H54 (cell line): ENCODE measurements around the gene FANCC.
"Not testable (repeated sequence)": the region's sequence is repeated elsewhere in the genome, so short reads cannot be mapped to it uniquely, and the experiment has no call there.

ENCODE experiments used
- DNase-seq: peaks from one replicate; pipeline ENCODE4 v3.0.0; 2011; ENCODE audit warnings: low spot score, mixed read lengths; ENCODE audit not compliant: insufficient read length
- FAIRE-seq: peaks from 3 replicates; lab custom pipeline; 2011; peaks lifted over from hg19 to GRCh38; lab: Jason Lieb, UNC
- POLR2A ChIP-seq: IDR thresholded peaks from 2 replicates; pipeline ENCODE4 v1.6.1; 2011; ENCODE audit warnings: low read depth, mild to moderate bottlenecking, low read length

Gene FANCC

GRCh38 chr9:95284162-95285080 is 33.1 kb downstream of the FANCC start:
- no peak for TF ChIP-seq POLR2A
- FAIRE-seq (peak; percentile 96), DNase-seq (no peak)

- no peak for DNase-seq
- FAIRE-seq, result no peak
- no peak for TF ChIP-seq POLR2A
Observed at GRCh38 chr9:95283673-95284072, 33.8 kb downstream of the FANCC start.

GRCh38 chr9:95282332-95282731 is 35.2 kb downstream of the FANCC start:
- no peak for DNase-seq
- TF ChIP-seq POLR2A, result no peak
- no peak for FAIRE-seq

GRCh38 chr9:95280745-95281144 is 36.8 kb downstream of the FANCC start:
- DNase-seq (no peak), FAIRE-seq (peak; percentile 89)
- TF ChIP-seq POLR2A, result no peak

- DNase-seq (no peak), FAIRE-seq (no peak)
- TF ChIP-seq POLR2A, result no peak
Observed at GRCh38 chr9:95277509-95277908, 40.0 kb downstream of the FANCC start.

- TF ChIP-seq POLR2A, result no peak
- FAIRE-seq (peak; percentile 79), DNase-seq (no peak)
Observed at GRCh38 chr9:95276395-95276954, 41.0 kb downstream of the FANCC start.

- not testable (repeated sequence) for DNase-seq, FAIRE-seq
Observed at GRCh38 chr9:95274160-95274559, 43.3 kb downstream of the FANCC start.

GRCh38 chr9:95273369-95274022 is 44.0 kb downstream of the FANCC start:
- FAIRE-seq (no peak), DNase-seq (no peak)
- no peak for TF ChIP-seq POLR2A

- peak; percentile 62 for FAIRE-seq
- TF ChIP-seq POLR2A, result no peak
- DNase-seq, result no peak
Observed at GRCh38 chr9:95272830-95273229, 44.7 kb downstream of the FANCC start.

- DNase-seq (no peak), FAIRE-seq (no peak)
- no peak for TF ChIP-seq POLR2A
Observed at GRCh38 chr9:95270790-95271189, 46.7 kb downstream of the FANCC start.

GRCh38 chr9:95269803-95270773 is 47.4 kb downstream of the FANCC start:
- not testable (repeated sequence) for FAIRE-seq, DNase-seq

- TF ChIP-seq POLR2A, result no peak
- peak; percentile 74 for FAIRE-seq
- no peak for DNase-seq
Observed at GRCh38 chr9:95268681-95269080, 48.8 kb downstream of the FANCC start.

- FAIRE-seq, result no peak
- no peak for DNase-seq
- TF ChIP-seq POLR2A, result no peak
Observed at GRCh38 chr9:95266649-95267048, 50.9 kb downstream of the FANCC start.
